Endothelial cell (in vitro differentiated cells): Measurements from ENCODE around the gene KANK3. TPM values are rescaled to one million over a fixed set of nuclear protein-coding genes. Genes with fewer than 3 reads are reported as not detected.
A peak's percentile ranks its signal among the peaks of the same experiment; 100 is the strongest.

Experiments used
- DNase-seq: peaks from one replicate; pipeline ENCODE4 v3.0.0; 2021; ENCODE audit warnings: low spot score
- H3K27ac Mint-ChIP-seq: one replicate; pipeline ENCODE4 v1.8.0; 2021; ENCODE audit warnings: mixed read lengths, inconsistent platforms; ENCODE audit not compliant: unreplicated experiment
- H3K27me3 Mint-ChIP-seq: one replicate; pipeline ENCODE4 v1.8.0; 2021; ENCODE audit warnings: mild to moderate bottlenecking, moderate library complexity, mixed read lengths, inconsistent platforms; ENCODE audit not compliant: unreplicated experiment
- H3K36me3 Mint-ChIP-seq: one replicate; pipeline ENCODE4 v1.8.0; 2021; ENCODE audit warnings: mild to moderate bottlenecking, low read depth, mixed read lengths, inconsistent platforms; ENCODE audit not compliant: unreplicated experiment
- H3K4me1 Mint-ChIP-seq: one replicate; pipeline ENCODE4 v1.8.0; 2021; ENCODE audit warnings: mild to moderate bottlenecking, mixed read lengths, inconsistent platforms; ENCODE audit not compliant: unreplicated experiment
- H3K4me3 Mint-ChIP-seq: one replicate; pipeline ENCODE4 v1.8.0; 2021; ENCODE audit warnings: mild to moderate bottlenecking, mixed read lengths, inconsistent platforms; ENCODE audit not compliant: unreplicated experiment
- H3K9me3 Mint-ChIP-seq: one replicate; pipeline ENCODE4 v1.8.0; 2021; ENCODE audit warnings: mixed read lengths, inconsistent platforms; ENCODE audit not compliant: unreplicated experiment
- total RNA-seq: library from RNA; stranded (reverse); fragmentation: NEBNext Ultra II Directional; extraction: Animal tissue kit (Norgen Biotek cat#: 25700); gene quantifications from one replicate; pipeline ENCODE4 v1.2.1, GENCODE V29; 2021; ENCODE audit not compliant: unreplicated experiment
- TF ChIP-seq, protein P1 (sequence below): fragments of 200-600 bp; sonication (generic); IDR thresholded peaks from one replicate; pipeline ENCODE4 v1.5.0; 2021; ENCODE audit warnings: antibody characterized with exemption; ENCODE audit not compliant: unreplicated experiment

The KANK3 gene
- total RNA-seq, 1 donor from 2014 or later = 109 TPM

DNA sequence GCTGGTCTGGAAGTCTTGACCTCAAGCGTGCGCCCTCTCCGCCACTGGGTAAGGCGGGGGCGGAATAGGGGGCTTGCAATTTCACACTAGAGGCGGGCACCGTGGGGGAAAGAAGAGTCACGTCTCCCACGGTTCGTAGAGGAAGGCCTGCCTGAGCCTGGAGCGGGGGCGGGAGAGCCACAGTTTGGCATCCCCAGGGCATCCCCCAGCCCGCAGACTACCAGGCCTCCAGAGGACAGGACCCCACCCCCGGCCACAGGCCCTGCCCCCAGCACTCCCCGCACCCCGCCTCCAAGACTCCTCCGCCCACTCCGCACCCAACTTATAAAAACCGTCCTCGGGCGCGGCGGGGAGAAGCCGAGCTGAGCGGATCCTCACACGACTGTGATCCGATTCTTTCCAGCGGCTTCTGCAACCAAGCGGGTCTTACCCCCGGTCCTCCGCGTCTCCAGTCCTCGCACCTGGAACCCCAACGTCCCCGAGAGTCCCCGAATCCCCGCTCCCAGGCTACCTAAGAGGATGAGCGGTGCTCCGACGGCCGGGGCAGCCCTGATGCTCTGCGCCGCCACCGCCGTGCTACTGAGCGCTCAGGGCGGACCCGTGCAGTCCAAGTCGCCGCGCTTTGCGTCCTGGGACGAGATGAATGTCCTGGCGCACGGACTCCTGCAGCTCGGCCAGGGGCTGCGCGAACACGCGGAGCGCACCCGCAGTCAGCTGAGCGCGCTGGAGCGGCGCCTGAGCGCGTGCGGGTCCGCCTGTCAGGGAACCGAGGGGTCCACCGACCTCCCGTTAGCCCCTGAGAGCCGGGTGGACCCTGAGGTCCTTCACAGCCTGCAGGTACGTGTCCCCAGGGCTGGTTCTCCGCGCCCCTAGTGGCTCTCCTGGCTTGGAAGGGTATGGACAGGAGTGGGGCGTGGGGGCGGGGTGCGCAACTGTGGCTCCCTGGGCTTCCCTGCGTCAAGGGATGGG, 21.0 kb upstream of the KANK3 start, which contains the start of gene ANGPTL4:
Gene ANGPTL4 (plus strand): TSS at position 353 of the 969 bp plus-strand sequence. CDS start 167 bp downstream, at position 520.
- H3K36me3 Mint-ChIP-seq = peaks cover 4% of the 10 kb centered on the region
- H3K27ac Mint-ChIP-seq = no peak within 1 kb of the TSS
- peaks cover 10% of the 10 kb centered on the region for H3K27me3 Mint-ChIP-seq

DNA sequence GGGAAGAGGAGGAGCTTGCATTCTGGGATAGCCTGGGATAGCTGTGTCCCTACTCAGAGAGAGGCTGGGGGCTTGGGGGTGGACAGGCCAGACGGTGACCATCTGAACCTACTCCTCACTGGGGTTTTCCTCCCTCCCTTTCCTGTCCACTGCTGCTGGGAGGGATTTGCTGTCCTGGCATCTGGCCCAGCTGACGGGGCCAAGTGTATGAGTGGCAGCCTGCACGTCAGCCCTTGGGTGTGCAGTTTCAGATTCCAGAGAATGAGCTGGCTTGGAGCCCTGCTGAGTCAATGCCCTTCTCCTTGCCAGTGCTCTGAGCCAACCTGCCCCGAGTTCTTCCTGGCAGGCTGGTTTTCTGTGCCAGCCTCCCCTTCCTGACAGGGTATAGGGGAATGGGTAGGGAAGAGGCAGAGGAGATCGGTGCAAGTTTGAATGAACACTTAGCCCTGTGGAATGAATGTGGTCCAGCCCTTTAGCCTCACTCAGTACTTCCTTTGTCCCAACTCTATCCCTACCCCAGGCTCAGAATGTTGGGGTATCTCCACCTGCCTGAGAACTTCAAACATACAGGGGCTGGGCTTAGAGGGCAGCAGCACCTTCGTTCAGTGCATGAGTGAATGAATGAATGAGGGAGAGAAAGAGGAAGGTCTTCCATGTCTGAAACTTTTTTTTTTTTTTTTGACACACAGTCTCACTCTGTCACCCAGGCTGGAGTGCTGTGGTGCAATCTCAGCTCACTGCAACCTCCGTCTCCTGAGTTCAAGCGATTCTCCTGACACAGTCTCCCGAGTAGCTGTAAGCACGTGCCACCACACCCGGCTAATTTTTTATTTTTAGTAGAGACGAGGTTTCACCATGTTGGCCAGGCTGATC, 19.1 kb upstream of the KANK3 start:
- peaks cover 4% of the 10 kb centered on the region for H3K36me3 Mint-ChIP-seq
- H3K9me3 Mint-ChIP-seq = no peaks in the 10 kb centered on the region

More for the DNA sequence above, 21.0 kb upstream of the KANK3 start, which contains the start of gene ANGPTL4:
- TF ChIP-seq, protein P1, sequence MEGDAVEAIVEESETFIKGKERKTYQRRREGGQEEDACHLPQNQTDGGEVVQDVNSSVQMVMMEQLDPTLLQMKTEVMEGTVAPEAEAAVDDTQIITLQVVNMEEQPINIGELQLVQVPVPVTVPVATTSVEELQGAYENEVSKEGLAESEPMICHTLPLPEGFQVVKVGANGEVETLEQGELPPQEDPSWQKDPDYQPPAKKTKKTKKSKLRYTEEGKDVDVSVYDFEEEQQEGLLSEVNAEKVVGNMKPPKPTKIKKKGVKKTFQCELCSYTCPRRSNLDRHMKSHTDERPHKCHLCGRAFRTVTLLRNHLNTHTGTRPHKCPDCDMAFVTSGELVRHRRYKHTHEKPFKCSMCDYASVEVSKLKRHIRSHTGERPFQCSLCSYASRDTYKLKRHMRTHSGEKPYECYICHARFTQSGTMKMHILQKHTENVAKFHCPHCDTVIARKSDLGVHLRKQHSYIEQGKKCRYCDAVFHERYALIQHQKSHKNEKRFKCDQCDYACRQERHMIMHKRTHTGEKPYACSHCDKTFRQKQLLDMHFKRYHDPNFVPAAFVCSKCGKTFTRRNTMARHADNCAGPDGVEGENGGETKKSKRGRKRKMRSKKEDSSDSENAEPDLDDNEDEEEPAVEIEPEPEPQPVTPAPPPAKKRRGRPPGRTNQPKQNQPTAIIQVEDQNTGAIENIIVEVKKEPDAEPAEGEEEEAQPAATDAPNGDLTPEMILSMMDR = no peak
- peak; percentile 60 for DNase-seq
- Mint-ChIP-seq H3K4me1 (peaks cover 24% of the 10 kb centered on the region), H3K9me3 (no peaks in the 10 kb centered on the region), H3K4me3 (peak within 1 kb of the TSS; percentile 85)

DNA sequence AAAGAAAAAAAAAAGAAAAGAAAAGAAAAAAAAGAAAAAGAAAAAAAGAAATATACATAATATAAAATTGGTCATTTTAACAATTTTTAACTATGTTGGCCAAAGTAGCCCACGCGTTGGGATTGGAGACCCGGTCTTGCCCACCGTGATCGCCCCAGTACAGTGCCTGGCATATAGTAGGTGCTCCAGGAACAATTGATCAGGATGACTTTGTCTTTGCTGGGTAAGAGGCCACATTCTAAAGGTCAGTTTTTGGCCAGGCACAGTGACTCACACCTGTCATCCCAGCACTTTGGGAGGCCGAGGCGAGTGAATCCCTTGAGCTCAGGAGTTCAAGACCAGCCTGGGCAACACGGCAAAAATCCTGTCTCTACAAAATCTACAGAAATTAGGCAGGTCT, 17.1 kb upstream of the KANK3 start:
- peaks cover 12% of the 10 kb centered on the region for H3K4me1 Mint-ChIP-seq
- no peak for DNase-seq

More for the DNA sequence above, 19.1 kb upstream of the KANK3 start:
- H3K4me3 Mint-ChIP-seq = no peak overlapping the region
- H3K27me3 Mint-ChIP-seq = peaks cover 4% of the 10 kb centered on the region
- H3K27ac Mint-ChIP-seq = no peak overlapping the region
- peaks cover 17% of the 10 kb centered on the region for H3K4me1 Mint-ChIP-seq
- DNase-seq = no peak
- TF ChIP-seq, protein P1 = no peak

DNA sequence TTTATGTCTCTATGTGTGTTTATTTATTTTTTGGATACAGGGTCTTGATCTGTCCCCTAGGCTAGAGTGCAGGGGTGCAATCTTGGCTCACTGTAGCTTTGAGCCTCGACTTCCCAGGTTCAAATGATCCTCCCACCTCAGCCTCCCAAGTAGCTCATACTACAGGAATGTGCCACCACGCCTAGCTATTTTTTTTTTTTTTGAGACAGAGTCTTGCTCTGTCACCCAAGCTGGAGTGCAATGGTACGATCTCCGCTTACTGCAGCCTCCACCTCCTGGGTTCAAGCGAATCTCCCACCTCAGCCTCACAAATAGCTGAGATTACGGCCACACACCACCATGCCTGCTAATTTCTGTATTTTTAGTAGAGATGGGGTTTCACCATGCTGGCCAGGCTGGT, 15.9 kb upstream of the KANK3 start:
- H3K4me1 Mint-ChIP-seq = peaks cover 12% of the 10 kb centered on the region
- no peak overlapping the region for H3K27ac Mint-ChIP-seq
- H3K4me3 Mint-ChIP-seq = no peak overlapping the region
- peaks cover 4% of the 10 kb centered on the region for H3K27me3 Mint-ChIP-seq
- TF ChIP-seq, protein P1 = no peak
- no peaks in the 10 kb centered on the region for H3K9me3 Mint-ChIP-seq
- DNase-seq = no peak
- H3K36me3 Mint-ChIP-seq = peaks cover 8% of the 10 kb centered on the region

More for the DNA sequence above, 17.1 kb upstream of the KANK3 start:
- TF ChIP-seq, protein P1 = no peak
- H3K27ac Mint-ChIP-seq = no peak overlapping the region
- H3K27me3 Mint-ChIP-seq = peaks cover 4% of the 10 kb centered on the region
- H3K4me3 Mint-ChIP-seq = no peak overlapping the region
- H3K36me3 Mint-ChIP-seq = peaks cover 8% of the 10 kb centered on the region
- H3K9me3 Mint-ChIP-seq = no peaks in the 10 kb centered on the region
